CD4-positive, alpha-beta T cell treated with Interleukin-4 for 1 hour (primary cell): ENCODE data around the gene ZNF483.
"Not testable (repeated sequence)": the region's sequence is repeated elsewhere in the genome, so short reads cannot be mapped to it uniquely, and the experiment has no call there.

Source experiments
- DNase-seq, 2 donors: peaks; one replicate each; pipeline ENCODE4 v3.0.0-alpha.2; 2020 to 2022

Gene ZNF483

GRCh38 chr9:111615928-111616327 is 90.9 kb downstream of the ZNF483 start:
- no peak for DNase-seq

GRCh38 chr9:111617349-111617748 is 92.4 kb downstream of the ZNF483 start:
- DNase-seq, result not testable (repeated sequence)

- DNase-seq, result peak in 1 of 2 donors; percentile 22
Observed at GRCh38 chr9:111621895-111622480, 97.0 kb downstream of the ZNF483 start.

- DNase-seq, result peak in 1 of 2 donors; percentile 36
Observed at GRCh38 chr9:111622626-111623025, 97.6 kb downstream of the ZNF483 start.
